NCI-H1092 treated with DMSO at 0.1 percent for 48 hours (cell line): ENCODE results near the gene ELOVL7.
"Not testable (repeated sequence)": the region's sequence is repeated elsewhere in the genome, so short reads cannot be mapped to it uniquely, and the experiment has no call there.

Experiments
- DNase-seq: peaks from one replicate; lab custom pipeline; 2025; lab: John Stamatoyannopoulos, UW

The ELOVL7 gene

DNA sequence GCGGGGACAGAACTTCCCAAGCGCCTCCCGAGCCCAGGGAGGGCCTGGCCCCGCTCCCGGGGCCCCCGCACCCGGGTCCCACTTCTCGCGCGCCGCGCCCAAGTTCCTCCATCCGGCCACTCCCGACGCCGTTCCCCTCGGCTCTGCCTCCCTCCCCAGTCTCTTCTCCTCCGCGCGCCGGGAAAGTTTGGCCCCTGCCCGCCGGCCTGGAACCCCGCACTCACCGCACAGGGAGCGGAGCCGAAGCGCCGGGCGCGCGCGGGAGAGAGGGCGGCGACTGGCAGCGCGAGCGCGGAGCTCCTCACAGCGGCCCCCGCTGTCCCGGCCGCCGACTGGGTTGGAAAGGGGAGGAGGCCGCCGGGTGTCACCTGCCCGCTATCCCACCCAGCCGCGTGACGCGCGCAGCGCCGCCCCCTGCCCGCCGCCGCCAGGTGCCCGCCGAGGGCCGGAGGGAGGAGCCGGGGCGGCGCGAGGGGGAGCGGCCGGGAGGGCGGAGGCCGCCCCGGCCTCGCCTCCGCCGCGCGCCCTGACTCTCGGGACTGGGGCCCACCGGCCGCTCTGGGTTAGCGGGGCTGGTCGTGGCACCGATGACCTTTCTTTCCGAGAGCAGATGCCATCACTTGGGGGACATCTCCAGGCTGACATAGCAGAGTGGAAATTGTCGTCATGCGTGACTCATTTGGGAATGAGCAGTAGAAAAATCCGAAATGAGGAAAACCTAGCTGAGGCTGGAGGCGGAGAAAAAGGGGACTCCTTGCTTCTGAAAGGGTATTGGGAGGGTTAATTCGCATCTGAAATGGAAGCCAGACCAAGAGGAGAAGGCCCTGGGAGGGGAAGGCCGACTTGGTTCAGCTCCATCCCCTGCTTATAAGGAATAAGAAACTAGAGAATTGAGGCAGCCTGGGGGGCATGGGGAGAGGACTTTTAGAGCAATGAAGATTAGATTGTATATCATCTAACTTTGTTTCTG is at the start of gene ELOVL7:
ELOVL7 (minus strand) TSS at position 334 of the 970 bp plus-strand sequence. CDS start 56,872 bp downstream, outside the sequence.
- peak; percentile 48 for DNase-seq

DNA sequence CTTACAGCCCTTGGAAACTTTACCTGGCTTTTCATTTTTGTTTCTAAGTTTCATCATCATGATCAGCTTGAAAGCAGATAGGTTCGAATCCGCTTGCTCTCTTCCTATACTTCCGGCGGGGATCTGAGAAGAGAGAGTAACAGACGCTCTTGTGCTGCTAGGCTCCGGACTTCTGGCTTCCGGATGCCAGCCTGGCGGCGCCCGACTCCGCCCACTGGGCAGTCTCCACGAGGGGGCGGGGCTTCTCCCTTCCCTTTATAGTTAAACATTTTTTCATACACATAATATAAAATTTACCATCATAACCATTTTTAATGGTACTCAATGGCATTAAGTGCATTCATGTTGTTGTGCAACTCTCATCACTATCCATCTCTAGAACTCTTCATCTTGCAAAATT is 49.5 kb upstream of the ELOVL7 start:
- no peak for DNase-seq

DNA sequence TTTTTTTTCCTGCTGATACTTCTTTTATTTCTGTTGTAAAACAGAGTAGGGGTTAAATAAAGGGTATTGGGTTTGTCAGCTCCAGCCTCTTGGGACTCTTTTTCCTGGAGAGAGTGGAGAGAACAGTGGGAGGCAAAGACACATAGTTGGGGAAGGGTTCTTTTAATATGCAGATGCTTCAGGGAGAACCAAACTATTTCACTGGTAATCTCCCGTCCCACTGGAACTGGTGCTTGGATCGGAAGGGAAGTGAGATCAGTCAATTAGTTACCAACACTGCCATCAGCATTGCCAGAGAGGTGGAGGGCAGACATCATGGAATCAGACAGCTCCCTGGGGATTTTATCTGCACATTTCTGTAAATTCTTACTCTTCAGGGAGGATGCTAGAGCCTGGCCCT is 47.6 kb upstream of the ELOVL7 start:
- no peak for DNase-seq

DNA sequence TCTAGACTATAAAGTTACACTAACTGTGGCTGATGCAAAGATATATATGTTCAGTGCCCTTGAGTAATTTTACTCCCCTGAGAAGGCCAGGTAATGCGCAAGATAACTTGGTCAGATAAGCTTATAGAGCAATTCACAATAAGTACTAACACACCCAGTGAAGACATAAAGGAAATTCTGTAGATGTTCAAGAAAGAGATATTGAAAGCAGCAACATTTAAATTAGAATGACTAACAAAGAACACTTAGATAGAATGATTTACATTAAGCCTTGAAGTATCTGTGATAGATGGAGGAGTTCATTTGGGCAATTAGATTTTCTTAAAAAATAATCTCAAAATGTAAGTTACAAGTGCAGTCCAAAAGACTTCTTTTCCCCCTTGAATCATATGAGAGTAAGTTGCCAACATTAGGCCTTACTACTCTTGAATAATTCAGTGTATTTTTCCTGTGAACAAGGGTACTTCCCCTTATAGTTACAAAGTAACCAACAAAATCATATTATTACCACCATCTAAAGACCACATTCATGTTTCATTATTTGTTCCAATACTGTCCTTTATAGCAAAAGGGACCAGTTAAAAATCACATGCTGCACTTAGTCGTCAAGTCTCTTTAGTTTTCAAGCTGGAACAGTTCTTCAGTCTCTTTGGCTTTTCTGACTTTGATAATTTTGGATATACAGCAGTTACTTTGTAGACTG is 44.4 kb upstream of the ELOVL7 start:
- DNase-seq = no peak

DNA sequence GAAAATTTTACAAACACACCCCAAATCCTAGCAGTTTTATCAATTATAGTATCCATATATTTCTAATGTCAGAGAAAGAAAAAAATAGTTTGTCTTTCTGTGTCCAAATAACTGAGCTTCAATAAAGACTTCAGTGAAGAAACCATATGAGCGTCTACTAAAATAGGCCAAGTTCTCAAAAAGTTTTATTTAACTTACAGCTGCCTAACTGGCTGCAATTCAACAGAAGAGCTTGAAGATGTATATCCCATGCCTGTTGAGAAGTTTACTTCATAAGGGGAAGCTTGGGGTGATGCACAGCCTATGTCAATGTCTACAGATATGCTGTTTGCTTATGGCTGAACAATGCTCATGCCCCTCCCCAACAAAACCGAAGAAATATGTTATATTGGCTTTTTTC is 43.7 kb upstream of the ELOVL7 start:
- DNase-seq = no peak

DNA sequence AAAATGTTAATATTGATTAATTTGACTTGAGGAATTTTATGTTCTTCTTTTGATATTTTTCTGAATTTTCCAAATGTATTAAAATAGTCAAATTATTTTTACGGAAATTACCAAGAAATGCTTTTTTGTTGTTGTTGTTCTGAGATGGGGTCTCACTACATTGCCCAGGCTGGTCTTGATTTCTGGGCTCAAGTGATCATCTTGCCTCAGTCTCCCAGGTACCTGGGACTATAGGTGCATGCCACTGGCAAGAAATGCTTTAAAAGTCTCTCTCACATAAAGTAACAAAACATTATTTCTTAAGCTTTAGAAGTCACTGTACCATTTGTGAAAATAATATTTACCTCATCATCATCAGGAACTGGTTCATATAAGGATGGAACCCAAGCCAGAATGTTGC is 43.0 kb upstream of the ELOVL7 start:
- no peak for DNase-seq

DNA sequence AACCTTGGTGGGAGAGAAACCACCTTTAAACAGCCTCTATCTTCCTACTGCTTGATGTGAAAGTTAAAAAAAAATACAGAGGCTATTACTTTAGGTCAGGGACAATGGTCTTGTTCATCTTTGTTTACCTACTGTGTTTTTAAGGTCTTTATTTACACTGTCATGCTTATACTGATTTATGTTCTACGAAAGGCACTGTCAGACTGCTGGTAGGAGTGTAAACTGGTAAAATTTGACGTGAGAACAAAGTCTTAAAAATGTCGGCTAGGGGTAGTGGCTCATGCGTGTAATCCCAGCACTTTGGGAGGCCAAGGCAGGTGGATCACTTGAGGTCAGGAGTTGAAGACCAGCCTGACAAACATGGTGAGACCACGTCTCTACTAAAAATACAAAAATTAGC is 42.1 kb upstream of the ELOVL7 start:
- DNase-seq = no peak

DNA sequence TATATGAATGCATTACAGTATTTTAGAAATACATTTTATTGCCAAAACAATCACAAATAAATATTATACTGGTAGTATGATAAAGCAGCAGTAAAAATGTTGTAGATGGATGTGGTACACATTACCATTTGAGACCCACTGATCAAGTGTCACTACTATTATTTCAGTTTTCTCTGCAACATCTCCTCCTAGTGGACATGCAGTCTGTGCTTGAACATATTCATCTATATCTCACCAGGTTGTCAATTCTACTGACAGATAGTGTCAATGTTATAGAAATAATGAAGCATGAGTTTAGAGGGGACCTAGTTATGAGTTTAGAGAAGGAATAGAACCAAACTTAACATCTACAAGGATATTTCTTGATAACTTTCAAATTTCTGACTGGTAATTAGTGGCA is 39.2 kb upstream of the ELOVL7 start:
- peak; percentile 5 for DNase-seq

DNA sequence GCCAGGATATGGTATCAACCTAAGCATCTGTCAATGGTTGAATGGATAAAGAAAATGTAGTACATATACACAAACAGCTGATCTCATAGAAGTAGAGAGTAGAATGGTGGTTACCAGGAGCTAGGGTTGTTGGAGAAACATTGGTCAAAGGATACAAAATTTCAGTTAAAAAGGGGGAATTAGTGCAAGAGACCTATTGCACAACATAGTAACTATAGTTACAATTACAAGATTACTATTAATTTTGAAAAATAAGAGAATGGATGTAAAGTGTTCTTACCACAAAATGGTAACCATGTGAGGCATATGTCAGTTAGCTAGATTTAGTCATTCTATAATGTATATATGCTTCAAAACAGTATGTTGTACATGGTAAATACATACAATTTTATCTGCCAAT is 28.8 kb upstream of the ELOVL7 start:
- DNase-seq = no peak

DNA sequence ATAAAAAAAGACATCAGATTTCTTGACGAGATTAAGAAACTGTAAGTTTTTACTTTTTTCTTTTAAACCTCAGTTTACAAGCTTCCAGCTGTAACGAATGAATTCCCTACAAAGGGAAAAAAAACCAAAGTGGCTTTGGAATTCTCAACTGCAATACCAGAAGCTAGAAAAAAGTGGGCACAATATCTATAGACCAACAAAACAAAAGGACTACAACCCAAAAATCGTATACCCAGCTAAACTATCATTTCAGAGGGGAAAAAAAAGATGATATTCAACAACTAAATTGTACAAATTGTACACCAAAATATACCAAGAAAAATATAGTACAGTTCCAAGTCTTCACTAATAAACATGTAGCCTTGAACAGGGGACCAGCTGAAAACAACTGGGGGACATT is 26.8 kb upstream of the ELOVL7 start:
- no peak for DNase-seq

DNA sequence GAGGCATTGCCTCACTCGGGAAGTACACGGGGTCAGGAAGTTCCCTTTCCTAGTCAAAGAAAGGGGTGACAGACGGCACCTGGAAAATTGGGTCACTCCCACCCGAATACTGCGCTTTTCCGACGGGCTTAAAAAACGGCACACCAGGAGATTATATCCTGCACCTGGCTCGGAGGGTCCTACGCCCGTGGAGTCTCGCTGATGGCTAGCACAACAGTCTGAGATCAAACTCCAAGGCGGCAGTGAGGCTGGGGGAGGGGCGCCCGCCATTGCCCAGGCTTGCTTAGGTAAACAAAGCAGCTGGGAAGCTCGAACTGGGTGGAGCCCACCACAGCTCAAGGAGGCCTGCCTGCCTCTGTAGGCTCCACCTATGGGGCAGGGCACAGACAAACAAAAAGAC is 16.5 kb upstream of the ELOVL7 start:
- not testable (repeated sequence) for DNase-seq

DNA sequence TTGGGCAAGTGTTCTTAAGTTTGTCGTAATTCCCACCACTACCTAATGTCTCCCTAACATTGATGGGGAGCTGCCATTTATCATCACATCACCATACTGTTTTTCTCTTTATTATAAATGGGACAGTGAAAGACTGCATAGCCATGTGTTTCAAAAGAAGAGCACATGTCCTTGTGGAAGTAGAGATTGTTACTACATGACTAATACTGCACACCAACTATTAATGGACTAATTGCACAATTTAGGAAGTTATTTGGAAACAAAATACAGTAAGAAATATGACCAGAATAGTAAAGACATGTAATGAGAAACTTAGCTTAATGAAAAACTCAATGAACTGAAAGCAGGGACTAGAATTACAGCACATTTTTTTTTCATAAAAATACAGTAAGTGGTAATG is 12.0 kb upstream of the ELOVL7 start:
- DNase-seq = no peak

DNA sequence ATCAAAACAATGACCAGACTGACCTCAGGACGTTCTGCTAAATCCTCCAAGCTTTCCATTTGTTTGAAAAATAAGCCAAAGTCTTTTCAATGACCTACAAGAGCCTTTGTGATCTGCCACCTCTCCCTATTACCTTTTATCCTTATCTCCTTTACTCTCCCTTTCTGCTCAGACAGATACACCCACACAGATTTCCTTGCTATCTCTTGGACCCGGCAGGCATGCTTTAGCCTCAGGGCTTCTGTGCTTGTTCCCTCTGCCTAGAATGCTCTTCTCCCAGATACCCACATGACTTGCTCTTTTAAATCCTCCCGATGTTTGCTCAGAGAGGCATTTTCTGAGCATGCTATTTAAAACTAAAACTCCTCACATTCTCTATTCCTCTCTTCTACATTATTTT is 8.9 kb upstream of the ELOVL7 start:
- no peak for DNase-seq

DNA sequence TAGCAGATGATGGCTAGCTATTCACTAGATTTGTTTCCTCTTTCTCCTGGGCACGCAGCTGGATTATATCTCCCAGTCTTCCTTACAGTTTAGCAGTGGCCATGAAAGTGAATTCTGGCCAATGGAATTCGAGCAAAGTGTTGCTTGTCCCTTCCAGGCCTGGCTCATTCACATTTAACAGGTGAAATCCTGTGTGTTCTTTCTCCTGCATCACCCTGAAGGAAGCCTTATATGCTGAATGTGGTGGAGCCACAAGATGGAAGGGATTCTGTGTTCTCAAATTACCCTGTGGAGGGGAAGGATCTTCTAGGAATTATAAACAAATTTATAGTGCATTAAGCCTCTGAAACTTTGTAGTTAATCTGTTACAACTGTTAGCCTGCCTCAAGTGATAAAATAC is 8.2 kb upstream of the ELOVL7 start:
- DNase-seq = no peak

DNA sequence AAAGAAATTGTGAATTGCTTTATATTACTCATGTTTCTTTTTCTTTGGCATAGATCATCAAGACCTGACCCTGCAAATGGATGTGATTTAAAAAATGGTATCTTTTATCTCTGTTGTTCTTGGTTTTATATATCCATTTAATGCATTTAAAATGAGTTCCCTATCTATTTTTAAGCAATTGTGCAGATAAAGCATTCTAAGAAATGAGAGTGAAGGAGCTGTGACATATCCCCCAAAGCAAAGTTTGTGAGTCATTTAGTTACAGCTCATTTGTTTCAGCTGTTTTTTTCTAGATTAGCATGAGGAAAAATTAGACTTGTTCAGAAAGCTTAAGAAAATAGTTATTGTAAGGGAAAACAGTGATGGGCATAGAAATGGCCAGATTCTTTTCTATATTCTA is 7.6 kb upstream of the ELOVL7 start:
- DNase-seq = no peak

DNA sequence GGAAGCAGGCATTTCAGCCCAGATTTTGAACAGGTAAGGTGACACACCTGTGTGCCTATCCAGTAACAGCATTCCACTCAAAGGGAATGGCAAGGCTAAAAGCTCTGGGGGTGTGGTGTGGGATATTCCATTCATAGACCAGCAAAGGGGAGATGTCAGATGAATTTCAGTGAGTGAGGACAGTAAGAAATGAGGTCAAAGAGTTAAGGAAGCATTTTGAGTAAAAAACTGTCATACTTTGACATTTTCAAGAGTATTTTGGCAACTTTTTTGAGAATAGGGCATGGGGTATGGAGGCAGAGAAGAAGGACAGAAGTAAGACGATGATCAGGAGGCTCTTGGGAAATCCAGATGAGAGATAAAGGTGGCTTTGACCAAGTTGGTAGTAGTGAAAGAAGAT is 2.2 kb upstream of the ELOVL7 start:
- DNase-seq = no peak

DNA sequence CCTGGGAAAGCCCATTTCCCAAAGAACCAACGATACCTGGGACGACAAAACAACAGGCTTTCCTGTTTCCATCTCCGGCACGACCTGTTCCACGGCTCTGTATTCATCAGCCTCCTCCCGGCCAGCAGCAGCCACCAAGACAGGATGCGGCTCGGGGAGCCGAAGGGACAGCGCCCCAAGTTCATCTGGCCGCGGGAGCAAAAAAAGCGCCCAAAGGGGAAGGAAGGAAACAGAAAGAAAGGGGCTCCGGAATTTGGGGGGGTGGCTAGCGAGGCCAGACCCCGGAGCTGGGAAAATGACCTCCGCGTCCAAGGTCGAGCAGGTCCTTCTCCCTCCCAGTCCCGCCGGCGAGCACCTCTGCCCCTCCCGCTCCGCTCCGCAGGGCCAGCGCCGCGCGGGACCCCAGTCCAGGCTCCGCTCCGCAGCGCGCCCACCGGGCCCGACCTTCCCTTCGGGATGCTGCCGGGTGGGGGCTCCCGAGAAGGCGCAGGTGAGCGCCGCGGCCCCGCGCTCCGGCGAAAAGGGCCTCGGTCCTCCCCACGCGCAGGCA is 608 bp downstream of the ELOVL7 start:
- DNase-seq = peak; percentile 22

DNA sequence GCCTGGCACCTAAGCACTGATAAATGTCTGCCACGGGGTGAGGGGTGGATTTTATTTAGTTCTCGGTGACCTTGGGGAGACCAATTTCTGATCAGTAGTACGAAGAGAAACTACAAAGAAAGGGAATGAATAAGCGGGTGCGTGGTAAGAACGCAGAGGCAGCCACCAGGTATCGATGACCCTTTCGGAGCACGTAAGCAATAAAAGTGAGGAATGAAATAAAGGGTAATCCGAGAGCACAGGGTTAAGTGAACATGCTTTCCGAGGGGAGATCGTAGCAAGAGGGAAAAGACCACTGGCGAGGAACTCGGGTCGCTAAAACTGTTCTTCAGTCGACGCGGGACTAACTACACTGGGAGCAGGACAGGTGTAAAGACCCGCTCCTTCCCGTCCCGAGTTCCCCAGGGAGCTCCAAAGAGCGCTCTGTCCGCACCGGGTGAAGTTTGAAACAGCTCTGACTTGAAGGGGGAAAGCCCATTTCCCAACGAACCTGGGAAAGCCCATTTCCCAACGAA is 1.1 kb downstream of the ELOVL7 start:
- peak; percentile 22 for DNase-seq

DNA sequence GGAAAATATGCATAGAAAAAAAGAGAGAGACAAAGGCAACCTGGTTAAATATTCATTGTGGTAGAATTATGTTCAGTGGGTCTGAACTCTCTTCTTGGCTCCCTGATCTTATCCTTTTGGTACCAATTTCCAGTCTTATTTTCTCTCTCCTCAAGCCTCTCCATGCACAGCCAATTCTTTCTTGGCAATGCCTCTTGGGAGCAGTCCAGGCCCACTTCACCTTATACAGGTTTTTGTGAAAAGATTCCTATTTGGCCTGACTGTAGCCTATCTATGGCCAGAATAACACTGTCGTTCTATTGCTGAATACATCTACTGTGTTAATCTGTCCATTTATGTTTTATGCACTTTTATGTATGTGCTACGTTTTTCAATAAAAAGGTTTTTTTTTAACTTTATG is 2.7 kb downstream of the ELOVL7 start:
- DNase-seq = peak; percentile 6

DNA sequence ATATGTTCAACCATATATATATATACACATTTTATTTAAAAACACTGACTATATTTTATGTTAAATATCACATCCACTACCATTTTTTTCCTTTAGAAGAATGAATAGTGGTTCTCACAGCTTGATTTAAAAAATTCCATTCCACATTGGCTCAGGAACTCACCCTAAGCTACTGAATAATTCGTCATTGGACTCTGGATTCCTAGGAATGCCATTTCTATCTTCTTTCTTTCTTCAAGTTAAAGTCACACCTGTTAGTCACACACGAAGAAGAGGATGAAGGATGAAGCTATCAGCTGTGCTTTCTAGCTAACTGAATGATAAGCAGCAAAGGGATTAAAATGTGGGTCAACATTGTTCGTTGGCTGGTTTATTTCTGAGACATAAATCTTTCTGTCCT is 7.9 kb downstream of the ELOVL7 start:
- no peak for DNase-seq

DNA sequence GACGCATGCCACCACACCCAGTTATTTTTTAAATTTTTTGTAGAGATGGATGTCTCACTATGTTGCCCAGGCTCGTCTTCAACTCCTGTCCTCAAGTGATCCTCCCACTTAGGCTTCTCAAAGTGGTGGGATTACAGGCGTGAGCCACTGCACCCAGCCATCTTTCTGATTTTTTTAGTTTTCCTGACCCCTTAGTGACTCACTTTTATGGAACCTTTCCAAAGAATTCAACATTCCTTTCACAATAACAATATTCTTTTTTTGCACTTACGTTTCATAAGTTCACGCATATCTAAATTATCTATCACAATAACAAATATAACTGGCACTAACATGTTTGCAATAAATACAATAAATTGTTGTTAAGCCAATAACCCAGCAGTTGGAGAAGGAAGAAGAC is 8.5 kb downstream of the ELOVL7 start:
- no peak for DNase-seq

DNA sequence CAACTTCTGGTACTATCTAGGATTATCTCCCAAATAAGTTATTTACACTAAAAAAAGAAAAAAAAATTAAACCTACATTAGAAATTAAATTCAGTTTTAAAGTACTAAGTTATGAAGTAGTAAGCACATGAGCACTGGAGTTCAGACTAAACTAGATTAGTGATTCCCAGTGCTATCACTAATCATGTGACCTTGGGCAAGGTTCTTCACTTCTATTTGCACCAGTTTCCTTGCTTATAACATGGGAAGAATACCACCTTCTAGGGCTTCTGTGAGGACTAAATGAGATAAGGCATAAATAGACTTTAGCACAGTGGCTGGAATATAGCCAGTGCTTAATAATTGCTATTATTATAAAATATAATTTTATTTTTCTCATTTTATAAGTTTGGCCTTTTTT is 10.5 kb downstream of the ELOVL7 start:
- DNase-seq = no peak
